NCI-H2107 (cell line): Measurements from ENCODE around the gene TEP1.
A peak's percentile ranks its signal among the peaks of the same experiment; 100 is the strongest.

ENCODE experiments used
- DNase-seq: peaks from one replicate; lab custom pipeline; 2025; lab: John Stamatoyannopoulos, UW

TEP1 gene

GRCh38 chr14:20429801-20430669 lies 16.7 kb upstream of the TEP1 start:
- no peak for DNase-seq

- DNase-seq = no peak
These were observed 15.5 kb upstream of the TEP1 start for GRCh38 chr14:20428802-20429201.

GRCh38 chr14:20428010-20428365 lies 14.7 kb upstream of the TEP1 start:
- DNase-seq = no peak

- no peak for DNase-seq
These were observed 14.1 kb upstream of the TEP1 start for GRCh38 chr14:20427231-20428009.

- no peak for DNase-seq
These were observed 11.6 kb upstream of the TEP1 start for GRCh38 chr14:20424851-20425250.

GRCh38 chr14:20422886-20423285 lies 9.6 kb upstream of the TEP1 start:
- no peak for DNase-seq

- DNase-seq = no peak
These were observed 8.0 kb upstream of the TEP1 start for GRCh38 chr14:20421267-20421666.

GRCh38 chr14:20419419-20419818 lies 6.1 kb upstream of the TEP1 start:
- no peak for DNase-seq

GRCh38 chr14:20418501-20418909 lies 5.2 kb upstream of the TEP1 start:
- DNase-seq = no peak

- peak; percentile 58 for DNase-seq
These were observed 4.2 kb upstream of the TEP1 start for GRCh38 chr14:20417250-20418186.

GRCh38 chr14:20416223-20416622 lies 2.9 kb upstream of the TEP1 start:
- no peak for DNase-seq

- peak; percentile 45 for DNase-seq
These were observed 2.5 kb upstream of the TEP1 start for GRCh38 chr14:20415782-20416206.

GRCh38 chr14:20413744-20414082 lies 412 bp upstream of the TEP1 start:
- no peak for DNase-seq

- no peak for DNase-seq
These were observed 890 bp downstream of the TEP1 start for GRCh38 chr14:20412411-20412810.

GRCh38 chr14:20409226-20409625 lies 4.1 kb downstream of the TEP1 start:
- DNase-seq = no peak

- DNase-seq = no peak
These were observed 9.8 kb downstream of the TEP1 start for GRCh38 chr14:20403521-20403920.

GRCh38 chr14:20400965-20401593 lies 12.2 kb downstream of the TEP1 start:
- DNase-seq = no peak

GRCh38 chr14:20400589-20400964 lies 12.7 kb downstream of the TEP1 start:
- DNase-seq = no peak

GRCh38 chr14:20397511-20397910 lies 15.8 kb downstream of the TEP1 start:
- DNase-seq = no peak

GRCh38 chr14:20391505-20391904 lies 21.8 kb downstream of the TEP1 start:
- DNase-seq = no peak

- no peak for DNase-seq
These were observed 25.1 kb downstream of the TEP1 start for GRCh38 chr14:20388159-20388558.

- no peak for DNase-seq
These were observed 25.7 kb downstream of the TEP1 start for GRCh38 chr14:20387576-20387975.
